Ectodermal cell (in vitro differentiated cells): ENCODE measurements around the gene SSTR3.

ENCODE experiments used
- H3K27ac ChIP-seq: 2 replicates; pipeline ENCODE4 v1.7.0; 2013; ENCODE audit warnings: mild to moderate bottlenecking, low read depth, low read length; ENCODE audit not compliant: insufficient read depth, poor library complexity, severe bottlenecking
- H3K27me3 ChIP-seq: 2 replicates; pipeline ENCODE4 v1.7.0; 2013; ENCODE audit warnings: mild to moderate bottlenecking, low read length; ENCODE audit not compliant: insufficient read depth, control insufficient read depth, poor library complexity, severe bottlenecking
- H3K36me3 ChIP-seq: one replicate; pipeline ENCODE4 v1.7.0; 2013; ENCODE audit warnings: low read length; ENCODE audit not compliant: control insufficient read depth, insufficient read depth
- H3K4me1 ChIP-seq: one replicate; pipeline ENCODE4 v1.7.0; 2013; ENCODE audit warnings: low read length; ENCODE audit not compliant: control insufficient read depth, insufficient read depth
- H3K4me3 ChIP-seq: 2 replicates; pipeline ENCODE4 v1.7.0; 2013; ENCODE audit warnings: low read depth, low read length, control low read depth; ENCODE audit not compliant: insufficient read depth
- H3K9me3 ChIP-seq: 2 replicates; pipeline ENCODE4 v1.7.0; 2013; ENCODE audit warnings: mild to moderate bottlenecking, low read length, moderate library complexity; ENCODE audit not compliant: control insufficient read depth
- WGBS, 2 experiments: methylation state at CpG; one replicate each; pipeline ENCODE4 v1.1.7; 2013; ENCODE audit warnings: missing lambda C conversion rate in 2 of 2; 5-methylcytosine and 5-hydroxymethylcytosine counted together

SSTR3 gene

GRCh38 chr22:37226514-37226913, 14.2 kb upstream of the SSTR3 start:
- no peaks in the 10 kb centered on the region for H3K9me3 ChIP-seq
- no peaks in the 10 kb centered on the region for H3K36me3 ChIP-seq
- H3K4me3 ChIP-seq: no peak overlapping the region
- H3K27me3 ChIP-seq: no peaks in the 10 kb centered on the region
- H3K27ac ChIP-seq: no peak overlapping the region
- H3K4me1 ChIP-seq: no peaks in the 10 kb centered on the region
- 94% methylated on average over 14 of the region's 14 CpGs for WGBS, 2 experiments

- Histone ChIP-seq H3K4me3 (no peak overlapping the region), H3K9me3 (no peaks in the 10 kb centered on the region), H3K36me3 (no peaks in the 10 kb centered on the region), H3K4me1 (no peaks in the 10 kb centered on the region), H3K27me3 (no peaks in the 10 kb centered on the region), H3K27ac (no peak overlapping the region)
- WGBS, 2 experiments: 90 to 96% methylated on average over 4 of the region's 4 CpGs
These were observed 13.8 kb upstream of the SSTR3 start for GRCh38 chr22:37226087-37226486.

DNA sequence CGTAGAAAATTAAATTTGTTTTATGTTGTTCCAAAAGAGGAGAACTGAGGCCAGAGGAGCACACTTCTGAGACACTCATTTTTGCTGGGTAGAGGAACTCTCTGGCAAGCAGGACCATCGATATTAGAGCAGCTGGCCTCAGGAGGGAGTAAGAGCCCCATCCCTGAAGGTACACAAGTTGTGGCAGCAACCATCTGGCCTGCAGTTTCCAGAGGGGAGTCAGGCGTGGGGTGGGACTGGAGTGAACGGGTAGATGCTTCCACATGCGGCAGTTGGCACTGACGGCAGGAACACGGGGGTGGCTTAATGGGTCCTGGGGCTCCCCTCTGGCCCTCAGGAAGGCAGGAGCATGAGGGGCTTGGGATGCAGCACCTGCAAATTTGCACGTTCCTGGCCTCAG, 13.2 kb upstream of the SSTR3 start:
- 87 to 88% methylated on average over 8 of the region's 8 CpGs for WGBS, 2 experiments
- Histone ChIP-seq H3K4me1 (no peaks in the 10 kb centered on the region), H3K4me3 (no peak overlapping the region), H3K36me3 (no peaks in the 10 kb centered on the region), H3K27me3 (no peaks in the 10 kb centered on the region), H3K27ac (no peak overlapping the region), H3K9me3 (no peaks in the 10 kb centered on the region)

DNA sequence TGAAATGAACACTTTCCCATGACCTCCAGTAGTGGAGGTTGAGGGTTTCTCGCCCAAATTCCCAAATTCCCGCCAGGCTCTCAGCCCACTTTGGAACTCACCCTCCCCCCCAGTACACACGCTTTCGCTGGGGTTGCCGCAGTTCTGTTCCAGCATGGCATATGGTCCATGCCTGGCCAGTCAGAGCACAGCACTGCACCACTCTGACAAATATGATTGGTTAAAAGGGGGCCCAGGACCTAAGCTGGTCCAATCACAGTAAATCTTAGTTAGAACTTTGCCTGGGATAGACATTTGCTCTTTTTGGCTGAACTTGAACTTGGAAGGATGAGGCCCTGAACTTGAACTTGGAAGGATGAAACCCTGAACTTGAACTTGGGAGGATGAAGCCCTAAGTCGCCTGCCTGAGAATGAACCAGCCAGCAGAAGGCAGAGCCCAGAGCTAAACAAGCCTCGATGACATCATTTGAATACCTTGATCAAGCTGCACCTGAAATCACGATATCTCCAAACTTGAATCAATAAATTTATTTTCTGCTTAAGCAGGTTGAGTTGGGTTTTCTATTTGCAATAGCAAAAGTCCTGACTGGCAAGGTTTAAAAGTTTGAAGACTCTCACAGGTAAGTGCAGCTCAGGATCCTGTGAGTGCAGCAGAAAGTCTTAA, 12.6 kb upstream of the SSTR3 start:
- no peaks in the 10 kb centered on the region for H3K27me3 ChIP-seq
- no peaks in the 10 kb centered on the region for H3K9me3 ChIP-seq
- H3K36me3 ChIP-seq: no peaks in the 10 kb centered on the region
- no peak overlapping the region for H3K4me3 ChIP-seq
- 79 to 82% methylated on average over 8 of the region's 8 CpGs for WGBS, 2 experiments
- no peaks in the 10 kb centered on the region for H3K4me1 ChIP-seq
- H3K27ac ChIP-seq: no peak overlapping the region

- 91 to 93% methylated on average over 3 of the region's 3 CpGs for WGBS, 2 experiments
- no peaks in the 10 kb centered on the region for H3K27me3 ChIP-seq
- no peak overlapping the region for H3K27ac ChIP-seq
These were observed 11.8 kb upstream of the SSTR3 start for GRCh38 chr22:37223965-37224551.

DNA sequence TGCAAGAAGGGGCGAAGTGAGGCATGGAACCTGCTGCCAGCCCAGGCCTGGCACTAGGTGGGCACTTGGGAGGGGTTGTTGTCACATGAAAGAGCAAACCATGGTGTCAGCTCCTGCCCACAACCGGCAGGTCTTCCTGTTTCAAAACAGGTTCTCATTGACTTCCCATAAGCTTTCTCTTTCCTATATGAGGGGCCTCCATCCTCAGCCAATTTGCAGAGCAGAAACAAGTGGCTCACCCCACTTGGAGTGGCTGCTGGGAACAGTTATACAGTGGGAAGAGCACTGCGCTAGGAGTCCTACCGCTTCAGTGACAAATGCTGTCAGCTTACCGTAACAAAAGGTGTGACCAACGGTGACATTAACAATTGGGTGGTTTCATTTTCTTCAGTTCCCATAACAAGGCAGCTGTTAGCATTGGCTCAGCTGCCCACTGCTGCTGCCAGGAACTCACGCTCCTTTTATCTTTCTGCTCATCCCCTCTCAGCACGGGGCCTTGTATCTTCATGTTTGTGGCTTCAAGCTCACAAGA, 10.2 kb upstream of the SSTR3 start:
- Histone ChIP-seq H3K4me1 (no peaks in the 10 kb centered on the region), H3K9me3 (no peaks in the 10 kb centered on the region), H3K27ac (no peak overlapping the region), H3K36me3 (no peaks in the 10 kb centered on the region), H3K4me3 (no peak overlapping the region), H3K27me3 (no peaks in the 10 kb centered on the region)
- WGBS, 2 experiments: 89 to 92% methylated on average over 8 of the region's 8 CpGs

More at GRCh38 chr22:37223965-37224551, 11.8 kb upstream of the SSTR3 start:
- no peaks in the 10 kb centered on the region for H3K36me3 ChIP-seq
- no peak overlapping the region for H3K4me3 ChIP-seq
- no peaks in the 10 kb centered on the region for H3K4me1 ChIP-seq
- no peaks in the 10 kb centered on the region for H3K9me3 ChIP-seq

DNA sequence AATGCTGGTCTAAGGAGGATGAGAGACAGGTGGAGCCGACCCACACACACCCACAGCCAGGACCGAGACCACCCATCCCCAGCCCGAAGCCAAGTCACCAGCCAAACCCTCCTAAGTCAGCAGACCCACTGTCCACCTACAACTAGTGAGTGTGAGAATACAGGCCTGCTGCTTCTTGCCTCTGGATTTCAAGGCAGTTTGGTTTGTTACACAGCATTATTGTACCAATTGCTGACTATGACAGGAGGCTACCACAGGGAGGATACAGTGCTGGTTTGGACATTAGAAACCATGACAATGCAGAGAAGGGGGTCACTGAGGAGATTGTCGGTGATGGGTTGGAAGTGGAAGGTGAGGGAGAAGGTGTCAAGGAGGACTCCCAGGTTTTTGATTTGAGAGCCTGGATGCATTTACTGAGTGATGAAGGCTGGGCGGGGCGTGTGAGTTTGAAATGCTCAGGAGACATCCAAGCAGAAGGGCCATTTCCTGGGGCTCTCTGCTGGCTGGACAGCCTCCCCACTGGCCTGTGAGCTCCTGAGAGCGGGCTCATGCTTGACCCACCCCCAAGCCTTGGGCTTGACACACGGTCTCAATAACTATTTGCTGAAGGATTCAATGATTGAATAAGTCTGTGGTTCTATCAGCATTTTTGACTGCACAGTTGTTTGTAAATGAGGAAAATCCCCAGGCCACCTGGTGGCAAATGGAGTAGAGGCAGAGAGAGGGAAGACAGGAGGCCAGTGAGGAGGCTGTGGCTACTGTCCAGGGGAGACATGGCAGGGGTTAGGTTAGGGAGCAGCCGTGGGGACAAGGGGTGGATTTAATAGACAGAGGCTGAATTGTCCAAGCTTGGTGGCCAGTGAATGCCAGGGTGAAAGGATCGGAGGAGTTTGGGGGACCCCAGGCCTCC, 9.4 kb upstream of the SSTR3 start:
- H3K4me3 ChIP-seq: no peak overlapping the region
- 94 to 95% methylated on average over 10 of the region's 10 CpGs for WGBS, 2 experiments

DNA sequence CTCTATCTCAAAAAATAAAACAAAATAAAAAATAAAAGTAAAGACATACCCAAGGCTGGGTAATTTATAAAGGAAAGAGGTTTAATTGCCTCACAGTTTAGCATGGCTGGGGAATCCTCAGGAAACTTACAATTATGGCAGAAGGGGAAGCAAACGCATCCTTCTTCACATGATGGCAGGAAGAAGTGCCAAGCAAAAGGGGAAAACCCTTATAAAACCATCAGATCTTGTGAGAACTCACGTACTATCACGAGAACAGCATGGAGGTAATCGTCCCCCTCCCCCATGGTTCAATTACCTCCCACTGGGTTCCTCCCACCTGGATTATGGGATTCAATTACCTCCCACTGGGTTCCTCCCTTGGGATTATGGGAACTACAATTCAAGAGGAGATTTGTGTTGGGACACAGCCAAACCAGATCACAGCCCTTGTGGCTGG, 8.3 kb upstream of the SSTR3 start:
- H3K36me3 ChIP-seq: no peaks in the 10 kb centered on the region
- no peaks in the 10 kb centered on the region for H3K27me3 ChIP-seq
- H3K4me1 ChIP-seq: no peaks in the 10 kb centered on the region
- no peaks in the 10 kb centered on the region for H3K9me3 ChIP-seq
- no peak overlapping the region for H3K4me3 ChIP-seq
- H3K27ac ChIP-seq: no peak overlapping the region
- 76 to 81% methylated on average over 4 of the region's 4 CpGs for WGBS, 2 experiments

More for the DNA sequence above, 9.4 kb upstream of the SSTR3 start:
- no peaks in the 10 kb centered on the region for H3K9me3 ChIP-seq
- no peaks in the 10 kb centered on the region for H3K27me3 ChIP-seq
- no peak overlapping the region for H3K27ac ChIP-seq
- no peaks in the 10 kb centered on the region for H3K36me3 ChIP-seq
- no peaks in the 10 kb centered on the region for H3K4me1 ChIP-seq

DNA sequence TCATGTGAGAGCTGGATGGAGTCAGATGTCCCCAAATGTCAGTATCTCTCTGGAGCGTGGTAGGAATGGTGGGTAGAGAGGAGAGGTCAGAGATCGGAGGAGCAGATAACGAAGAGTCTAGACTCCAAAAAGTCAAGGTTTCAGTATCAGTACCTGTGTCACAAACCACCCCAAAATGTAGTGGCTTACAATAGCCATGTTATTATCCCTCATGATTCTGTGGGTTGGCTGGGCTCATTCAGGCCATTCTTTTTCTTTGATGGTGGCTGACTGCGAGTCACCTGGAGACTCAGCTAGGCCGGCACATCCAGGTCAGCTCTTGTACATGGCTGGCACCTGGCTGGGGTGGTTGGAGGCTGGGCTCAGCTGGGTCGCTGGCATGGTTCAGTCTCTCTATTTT, 7.3 kb upstream of the SSTR3 start:
- no peaks in the 10 kb centered on the region for H3K27me3 ChIP-seq
- H3K4me1 ChIP-seq: peaks cover 2% of the 10 kb centered on the region
- no peaks in the 10 kb centered on the region for H3K36me3 ChIP-seq
- 93 to 96% methylated on average over 6 of the region's 6 CpGs for WGBS, 2 experiments
- H3K27ac ChIP-seq: no peak overlapping the region
- no peaks in the 10 kb centered on the region for H3K9me3 ChIP-seq
- H3K4me3 ChIP-seq: no peak overlapping the region
